ENCODE measurements around the gene SPIB. TPM values are rescaled to one million over a fixed set of nuclear protein-coding genes. Genes with fewer than 3 reads are reported as not detected.
A peak's percentile ranks its signal among the peaks of the same experiment; 100 is the strongest.

The SPIB gene
- total RNA-seq, 4 donors from 2014 or later, result 0.37 TPM; not detected in 3

GRCh38 chr19:50414864-50415660 is 3.7 kb upstream of the SPIB start:
- peak; percentile 82 for ATAC-seq (ENCODE audit: low FRiP score)
- DNase-seq (ENCODE audit: low spot score), result peak; percentile 72
- TF ChIP-seq CTCF (IDR thresholded peaks at IDR 0.05), result peak in 1 of 3 donors; percentile 69

- DNase-seq (ENCODE audit: low spot score), result no peak
- TF ChIP-seq CTCF (IDR thresholded peaks at IDR 0.05), result no peak
- no peak for ATAC-seq (ENCODE audit: low FRiP score)
Observed at GRCh38 chr19:50415661-50416033, 3.1 kb upstream of the SPIB start.

GRCh38 chr19:50416034-50416977 is 2.4 kb upstream of the SPIB start:
- DNase-seq (ENCODE audit: low spot score), result no peak
- TF ChIP-seq CTCF (IDR thresholded peaks at IDR 0.05), result no peak
- ATAC-seq (ENCODE audit: low FRiP score), result no peak

GRCh38 chr19:50417111-50418081 is 1.3 kb upstream of the SPIB start:
- DNase-seq (ENCODE audit: low spot score) (no peak), ATAC-seq (ENCODE audit: low FRiP score) (no peak)
- TF ChIP-seq CTCF (IDR thresholded peaks at IDR 0.05), result no peak

- DNase-seq (ENCODE audit: low spot score) (no peak), ATAC-seq (ENCODE audit: low FRiP score) (no peak)
- TF ChIP-seq CTCF (IDR thresholded peaks at IDR 0.05), result no peak
Observed at GRCh38 chr19:50419022-50419579, 363 bp downstream of the SPIB start.

- no peak for ATAC-seq (ENCODE audit: low FRiP score)
- DNase-seq (ENCODE audit: low spot score), result no peak
- TF ChIP-seq CTCF (IDR thresholded peaks at IDR 0.05), result no peak
Observed at GRCh38 chr19:50419580-50420035, 870 bp downstream of the SPIB start.

All from omental fat pad (tissue), 4 donors.